Astrocyte of the spinal cord (primary cell): ENCODE data around the gene SLC35B1.

Source experiments
- DNase-seq: peaks from one replicate; pipeline ENCODE4 v3.0.0; 2011; ENCODE audit warnings: low read depth, low spot score
- H3K4me3 ChIP-seq: 2 replicates; pipeline ENCODE4 v1.5.1; 2011; ENCODE audit warnings: low read depth, mild to moderate bottlenecking, low read length, moderate library complexity
- CTCF ChIP-seq: IDR thresholded peaks from 2 replicates; pipeline ENCODE4 v1.5.1; 2012; ENCODE audit warnings: low read depth, mild to moderate bottlenecking, low read length, inconsistent platforms
- in situ Hi-C: cut with HindIII; loops from 2 replicates; pipeline ENCODE4 v1.10.0; 2017; ENCODE audit warnings: low sequenced_read_pairs

SLC35B1 gene

GRCh38 chr17:49670641-49671040, 37.1 kb downstream of the SLC35B1 start:
- no peak for TF ChIP-seq CTCF
- H3K4me3 ChIP-seq, result no peak overlapping the region
- in situ Hi-C loops, result no loop called here
- no peak for DNase-seq

- in situ Hi-C loops, result no loop called here
- no peak overlapping the region for H3K4me3 ChIP-seq
Observed at GRCh38 chr17:49670002-49670401, 37.8 kb downstream of the SLC35B1 start.

GRCh38 chr17:49667854-49668253, 39.9 kb downstream of the SLC35B1 start:
- in situ Hi-C loops, result no loop called here
- DNase-seq, result no peak
- no peak for TF ChIP-seq CTCF
- H3K4me3 ChIP-seq, result no peak overlapping the region

More at GRCh38 chr17:49670002-49670401, 37.8 kb downstream of the SLC35B1 start:
- no peak for TF ChIP-seq CTCF
- DNase-seq, result no peak

GRCh38 chr17:49664706-49665211, 43.0 kb downstream of the SLC35B1 start:
- no peak for DNase-seq
- no peak overlapping the region for H3K4me3 ChIP-seq
- TF ChIP-seq CTCF, result no peak
- in situ Hi-C loops, result no loop called here

- no peak for TF ChIP-seq CTCF
- DNase-seq, result no peak
- in situ Hi-C loops, result no loop called here
- no peak overlapping the region for H3K4me3 ChIP-seq
Observed at GRCh38 chr17:49659661-49660382, 47.9 kb downstream of the SLC35B1 start.

GRCh38 chr17:49656247-49656646, 51.5 kb downstream of the SLC35B1 start:
- in situ Hi-C loops, result no loop called here
- no peak for DNase-seq
- no peak overlapping the region for H3K4me3 ChIP-seq
- TF ChIP-seq CTCF, result no peak
